Trophoblast cell (in vitro differentiated cells and primary cell): ENCODE measurements around the gene SYNPR.
"Not testable (repeated sequence)": the region's sequence is repeated elsewhere in the genome, so short reads cannot be mapped to it uniquely, and the experiment has no call there.

Experiments
- DNase-seq, 2 donors: peaks; one replicate each; pipeline ENCODE4 v3.0.0-alpha.2; 2016
- H2AFZ ChIP-seq: 2 replicates; pipeline ENCODE4 v1.6.1; 2013; ENCODE audit warnings: low read length, moderate library complexity, mild to moderate bottlenecking; ENCODE audit not compliant: insufficient read depth, poor library complexity
- H2AK5ac ChIP-seq: 2 replicates; pipeline ENCODE4 v1.6.1; 2013; ENCODE audit warnings: mild to moderate bottlenecking, low read length
- H2BK120ac ChIP-seq: 2 replicates; pipeline ENCODE4 v1.6.1; 2013; ENCODE audit warnings: low read length, mild to moderate bottlenecking, moderate library complexity; ENCODE audit not compliant: insufficient read depth, poor library complexity
- H2BK12ac ChIP-seq: 2 replicates; pipeline ENCODE4 v1.6.1; 2013; ENCODE audit warnings: mild to moderate bottlenecking, low read length, moderate library complexity
- H2BK5ac ChIP-seq: 2 replicates; pipeline ENCODE4 v1.6.1; 2013; ENCODE audit warnings: low read length, low read depth, moderate library complexity, mild to moderate bottlenecking; ENCODE audit not compliant: poor library complexity
- H3K14ac ChIP-seq: 2 replicates; pipeline ENCODE4 v1.6.1; 2013; ENCODE audit warnings: mild to moderate bottlenecking, low read length
- H3K18ac ChIP-seq: 2 replicates; pipeline ENCODE4 v1.6.1; 2013; ENCODE audit warnings: mild to moderate bottlenecking, low read length
- H3K23ac ChIP-seq: 2 replicates; pipeline ENCODE4 v1.6.1; 2013; ENCODE audit warnings: low read length
- H3K27ac ChIP-seq: 2 replicates; pipeline ENCODE4 v1.5.1; 2013; ENCODE audit warnings: low read depth, mild to moderate bottlenecking, inconsistent platforms, low read length, moderate library complexity
- H3K27me3 ChIP-seq: 2 replicates; pipeline ENCODE4 v1.6.1; 2013; ENCODE audit warnings: inconsistent platforms, mild to moderate bottlenecking, low read length, moderate library complexity; ENCODE audit not compliant: insufficient read depth
- H3K36me3 ChIP-seq, 2 experiments: 1 replicate in 1 of 2; 2 replicates in 1 of 2; pipeline ENCODE4 v1.6.1; 2013; ENCODE audit warnings: low read length in 2 of 2, mild to moderate bottlenecking in 2 of 2, moderate library complexity in 1 of 2; ENCODE audit not compliant: insufficient read depth in 2 of 2, control insufficient read depth in 1 of 2
- H3K4ac ChIP-seq: 2 replicates; pipeline ENCODE4 v1.6.1; 2013; ENCODE audit warnings: low read depth, mild to moderate bottlenecking, low read length, moderate library complexity
- H3K4me1 ChIP-seq, 2 experiments: 1 replicate in 1 of 2; 2 replicates in 1 of 2; pipeline ENCODE4 v1.6.1; 2013; ENCODE audit warnings: low read length in 2 of 2, mild to moderate bottlenecking in 2 of 2, moderate library complexity in 1 of 2; ENCODE audit not compliant: insufficient read depth in 2 of 2, control insufficient read depth in 1 of 2
- H3K4me2 ChIP-seq: 2 replicates; pipeline ENCODE4 v1.6.1; 2013; ENCODE audit warnings: inconsistent platforms, mild to moderate bottlenecking, low read length, moderate library complexity
- H3K4me3 ChIP-seq: 2 replicates; pipeline ENCODE4 v1.5.1; 2013; ENCODE audit warnings: mild to moderate bottlenecking, low read depth, low read length, inconsistent platforms
- H3K79me1 ChIP-seq: one replicate; pipeline ENCODE4 v1.6.1; 2013; ENCODE audit warnings: low read length
- H3K79me2 ChIP-seq: 2 replicates; pipeline ENCODE4 v1.6.1; 2013; ENCODE audit warnings: low read length, mild to moderate bottlenecking; ENCODE audit not compliant: control insufficient read depth, insufficient read depth, poor library complexity
- H3K9ac ChIP-seq: 2 replicates; pipeline ENCODE4 v1.6.1; 2013; ENCODE audit warnings: mild to moderate bottlenecking, low read length
- H3K9me3 ChIP-seq: 2 replicates; pipeline ENCODE4 v1.6.1; 2013; ENCODE audit warnings: low read depth, mild to moderate bottlenecking, control low read depth, inconsistent platforms, low read length; ENCODE audit not compliant: insufficient read depth
- H4K12ac ChIP-seq: 2 replicates; pipeline ENCODE4 v1.6.1; 2013; ENCODE audit warnings: low read depth, mild to moderate bottlenecking, low read length, moderate library complexity
- H4K8ac ChIP-seq: 2 replicates; pipeline ENCODE4 v1.6.1; 2013; ENCODE audit warnings: low read depth, mild to moderate bottlenecking, low read length, moderate library complexity
- H4K91ac ChIP-seq: one replicate; pipeline ENCODE4 v1.6.1; 2013; ENCODE audit warnings: low read depth, mild to moderate bottlenecking, low read length, moderate library complexity
- WGBS: extraction: QIAGEN DNeasy Blood & Tissue Kit; methylation state at CpG from one replicate; pipeline ENCODE4 v1.1.7; 2013; ENCODE audit warnings: missing lambda C conversion rate; ENCODE audit not compliant: insufficient read length, insufficient coverage; ENCODE audit errors: extremely low coverage; 5-methylcytosine and 5-hydroxymethylcytosine counted together

The SYNPR gene

DNA sequence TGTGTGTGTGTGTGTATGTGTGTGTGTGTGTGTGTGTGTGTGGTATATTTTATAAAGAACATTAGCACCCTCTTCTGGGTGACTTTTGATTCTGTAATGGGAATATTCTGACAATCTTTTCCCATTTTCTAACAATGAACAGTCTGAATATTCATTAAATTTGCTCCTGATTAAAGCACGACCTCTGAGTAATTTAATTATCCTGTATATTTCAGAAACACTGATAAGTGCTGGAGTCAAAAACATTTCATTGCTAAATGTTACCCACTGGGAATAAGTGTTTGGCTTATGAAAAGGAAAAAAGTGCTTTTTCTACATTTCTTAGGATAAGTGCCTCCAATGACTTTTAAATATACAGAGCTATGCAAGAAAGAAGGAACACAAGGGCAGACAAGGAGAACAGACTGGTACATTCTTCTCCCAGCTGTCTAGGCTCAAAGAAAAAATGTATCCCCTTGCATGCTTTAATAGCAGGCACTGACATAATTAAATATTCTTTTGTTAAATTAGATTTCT is 32.3 kb upstream of the SYNPR start:
- Histone ChIP-seq H4K91ac (no peak overlapping the region), H3K18ac (no peak overlapping the region), H2AK5ac (no peak overlapping the region), H3K27ac (no peak overlapping the region), H3K4me1 (no peaks in the 10 kb centered on the region), H3K9me3 (no peaks in the 10 kb centered on the region), H3K14ac (no peak overlapping the region), H3K9ac (no peak overlapping the region), H2BK120ac (no peak overlapping the region), H4K8ac (no peak overlapping the region), H2BK12ac (no peak overlapping the region), H3K4me2 (no peak overlapping the region), H3K27me3 (no peaks in the 10 kb centered on the region), H3K4ac (no peak overlapping the region), H2BK5ac (no peak overlapping the region), H3K79me2 (no peaks in the 10 kb centered on the region), H2AFZ (no peak overlapping the region), H3K36me3 (no peaks in the 10 kb centered on the region), H4K12ac (no peak overlapping the region), H3K23ac (no peak overlapping the region), H3K79me1 (no peaks in the 10 kb centered on the region), H3K4me3 (no peak overlapping the region)
- WGBS = no CpG with 5 or more reads among the region's 1 CpG
- DNase-seq = no peak

- H2BK12ac ChIP-seq = no peak overlapping the region
- H2AK5ac ChIP-seq = no peak overlapping the region
- H3K4me3 ChIP-seq = no peak overlapping the region
- H3K9me3 ChIP-seq = no peaks in the 10 kb centered on the region
- no peak overlapping the region for H4K8ac ChIP-seq
- H3K18ac ChIP-seq = no peak overlapping the region
- no CpG with 5 or more reads among the region's 2 CpGs for WGBS
- H3K4me2 ChIP-seq = no peak overlapping the region
- H2BK5ac ChIP-seq = no peak overlapping the region
- no peaks in the 10 kb centered on the region for H3K79me1 ChIP-seq
- H4K91ac ChIP-seq = no peak overlapping the region
- no peak overlapping the region for H3K9ac ChIP-seq
- H3K27ac ChIP-seq = no peak overlapping the region
- H2AFZ ChIP-seq = no peak overlapping the region
- no peak overlapping the region for H3K4ac ChIP-seq
- DNase-seq = no peak
- no peaks in the 10 kb centered on the region for H3K27me3 ChIP-seq
- H3K79me2 ChIP-seq = no peaks in the 10 kb centered on the region
- no peak overlapping the region for H3K23ac ChIP-seq
- H3K36me3 ChIP-seq = no peaks in the 10 kb centered on the region
- no peaks in the 10 kb centered on the region for H3K4me1 ChIP-seq
- H3K14ac ChIP-seq = no peak overlapping the region
- H4K12ac ChIP-seq = no peak overlapping the region
- no peak overlapping the region for H2BK120ac ChIP-seq
Observed at GRCh38 chr3:63248015-63248414, 30.1 kb upstream of the SYNPR start.

DNA sequence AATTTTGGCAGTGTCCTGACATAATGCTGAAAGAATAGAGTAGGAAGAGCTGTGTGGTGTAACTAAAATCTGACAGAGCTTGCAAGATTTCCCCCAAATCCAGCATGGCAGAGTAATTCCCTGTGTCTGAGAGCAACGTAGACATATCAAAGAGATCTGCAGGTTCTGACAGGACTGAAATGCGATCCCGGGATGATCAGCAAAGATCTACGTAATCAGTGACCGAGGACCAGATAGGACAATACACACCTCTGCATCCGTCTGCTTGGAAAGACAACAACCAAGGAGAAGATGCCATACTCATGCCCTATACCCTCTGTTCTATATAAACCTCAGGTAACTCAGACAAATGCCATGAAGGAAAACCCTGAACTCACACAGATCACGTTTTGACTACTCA is 26.6 kb upstream of the SYNPR start:
- no peak overlapping the region for H4K12ac ChIP-seq
- no peak overlapping the region for H3K4me3 ChIP-seq
- DNase-seq = no peak
- WGBS = no CpG with 5 or more reads among the region's 7 CpGs
- H3K9me3 ChIP-seq = no peaks in the 10 kb centered on the region
- no peak overlapping the region for H2AK5ac ChIP-seq
- H3K14ac ChIP-seq = no peak overlapping the region
- H2BK5ac ChIP-seq = no peak overlapping the region
- no peak overlapping the region for H3K4me2 ChIP-seq
- H3K36me3 ChIP-seq = no peaks in the 10 kb centered on the region
- no peak overlapping the region for H3K18ac ChIP-seq
- H3K4ac ChIP-seq = no peak overlapping the region
- H4K91ac ChIP-seq = no peak overlapping the region
- H4K8ac ChIP-seq = no peak overlapping the region
- no peaks in the 10 kb centered on the region for H3K79me2 ChIP-seq
- H3K4me1 ChIP-seq = no peaks in the 10 kb centered on the region
- H3K27ac ChIP-seq = no peak overlapping the region
- H2AFZ ChIP-seq = no peak overlapping the region
- H3K23ac ChIP-seq = peak overlapping the region; percentile 7
- H3K9ac ChIP-seq = no peak overlapping the region
- no peaks in the 10 kb centered on the region for H3K27me3 ChIP-seq
- no peak overlapping the region for H2BK120ac ChIP-seq
- H3K79me1 ChIP-seq = no peaks in the 10 kb centered on the region
- no peak overlapping the region for H2BK12ac ChIP-seq

GRCh38 chr3:63255819-63256218 is 22.3 kb upstream of the SYNPR start:
- H3K9ac ChIP-seq, H3K27me3 ChIP-seq: not testable (repeated sequence)

More at GRCh38 chr3:63255819-63256218, 22.3 kb upstream of the SYNPR start:
- not testable (repeated sequence) for H3K36me3 ChIP-seq, H3K18ac ChIP-seq, H2BK12ac ChIP-seq, H3K27ac ChIP-seq, H3K14ac ChIP-seq, H2BK120ac ChIP-seq, H3K4me1 ChIP-seq, H2AFZ ChIP-seq, H2BK5ac ChIP-seq, H3K4me2 ChIP-seq, H3K9me3 ChIP-seq, H3K79me2 ChIP-seq, H4K8ac ChIP-seq, DNase-seq, H3K4me3 ChIP-seq, H3K23ac ChIP-seq, H4K12ac ChIP-seq, H3K79me1 ChIP-seq, H3K4ac ChIP-seq, H4K91ac ChIP-seq, H2AK5ac ChIP-seq
- WGBS = no CpG with 5 or more reads among the region's 9 CpGs
